Left ventricle myocardium inferior (tissue), 1 donor: ENCODE results near the gene OR10H2. TPM values are rescaled to one million over a fixed set of nuclear protein-coding genes. Genes with fewer than 3 reads are reported as not detected.

ENCODE experiments used
- DNase-seq: peaks from one replicate; pipeline ENCODE4 v3.0.0-alpha.2; 2020
- H3K27ac ChIP-seq: fragments of 200-600 bp; replicated peaks from 2 replicates; pipeline ENCODE4 v1.8.0; 2021
- H3K27me3 ChIP-seq: fragments of 200-600 bp; 2 replicates; pipeline ENCODE4 v1.8.0; 2021; ENCODE audit warnings: low read depth
- H3K36me3 ChIP-seq: fragments of 200-600 bp; 2 replicates; pipeline ENCODE4 v1.8.0; 2021
- H3K4me1 ChIP-seq: fragments of 200-600 bp; 2 replicates; pipeline ENCODE4 v1.8.0; 2021
- H3K4me3 ChIP-seq: fragments of 200-600 bp; 2 replicates; pipeline ENCODE4 v1.8.0; 2021; ENCODE audit warnings: mild to moderate bottlenecking, moderate library complexity
- H3K9me3 ChIP-seq: fragments of 200-600 bp; replicated peaks from 2 replicates; pipeline ENCODE4 v1.8.0; 2021
- CTCF ChIP-seq: fragments of 200-600 bp; IDR thresholded peaks from 2 replicates; pipeline ENCODE4 v1.8.0; 2021; ENCODE audit warnings: antibody characterized with exemption, mild to moderate bottlenecking, borderline replicate concordance
- intact Hi-C: fragments of 100-400 bp; cut with micrococcal nuclease; formaldehyde crosslinking; loops from one replicate; pipeline ENCODE4 v1.11.0; 2022
- total RNA-seq: library from RNA; stranded (reverse); fragmentation: NEBNext Ultra II Directional; extraction: Animal tissue kit (Norgen Biotek cat#: 25700); gene quantifications from one replicate; pipeline ENCODE4 v1.2.1, GENCODE V29; 2021
- donor health status: DM: no; HTN: yes; CAD: no; lungs with severe emphysema.

The OR10H2 gene
- total RNA-seq, 1 donor from 2014 or later, result not detected

- Histone ChIP-seq H3K36me3 (no peaks in the 10 kb centered on the region), H3K4me3 (no peak overlapping the region), H3K9me3 (peaks cover 23% of the 10 kb centered on the region), H3K4me1 (no peaks in the 10 kb centered on the region), H3K27ac (no peak overlapping the region), H3K27me3 (peaks cover 6% of the 10 kb centered on the region)
- intact Hi-C loops, result no loop called here
- no peak for TF ChIP-seq CTCF
- DNase-seq, result no peak
Observed at GRCh38 chr19:15696654-15697194, 31.1 kb upstream of the OR10H2 start.

GRCh38 chr19:15701757-15702533 is 25.9 kb upstream of the OR10H2 start:
- intact Hi-C loops, result no loop called here
- Histone ChIP-seq H3K4me3 (no peak overlapping the region), H3K9me3 (peaks cover 19% of the 10 kb centered on the region), H3K27me3 (peaks cover 1% of the 10 kb centered on the region), H3K27ac (no peak overlapping the region), H3K36me3 (no peaks in the 10 kb centered on the region), H3K4me1 (peaks cover 13% of the 10 kb centered on the region)
- DNase-seq, result no peak
- TF ChIP-seq CTCF, result no peak

GRCh38 chr19:15702534-15702930 is 25.3 kb upstream of the OR10H2 start:
- peak; percentile 79 for DNase-seq
- Histone ChIP-seq H3K4me1 (peaks cover 13% of the 10 kb centered on the region), H3K27ac (no peak overlapping the region), H3K4me3 (no peak overlapping the region), H3K27me3 (no peaks in the 10 kb centered on the region), H3K36me3 (no peaks in the 10 kb centered on the region), H3K9me3 (peaks cover 19% of the 10 kb centered on the region)
- intact Hi-C loops, result no loop called here
- no peak for TF ChIP-seq CTCF

GRCh38 chr19:15714638-15715037 is 13.2 kb upstream of the OR10H2 start:
- intact Hi-C loops, result no loop called here
- no peak for DNase-seq

GRCh38 chr19:15715642-15716041 is 12.2 kb upstream of the OR10H2 start:
- H3K27me3 ChIP-seq, result peaks cover 43% of the 10 kb centered on the region
- H3K9me3 ChIP-seq, result peaks cover 11% of the 10 kb centered on the region
- no peak overlapping the region for H3K4me3 ChIP-seq
- no peak for DNase-seq
- H3K4me1 ChIP-seq, result no peaks in the 10 kb centered on the region
- no peak for TF ChIP-seq CTCF
- intact Hi-C loops, result no loop called here
- no peak overlapping the region for H3K27ac ChIP-seq
- no peaks in the 10 kb centered on the region for H3K36me3 ChIP-seq

More at GRCh38 chr19:15714638-15715037, 13.2 kb upstream of the OR10H2 start:
- Histone ChIP-seq H3K4me3 (no peak overlapping the region), H3K9me3 (peaks cover 11% of the 10 kb centered on the region), H3K4me1 (no peaks in the 10 kb centered on the region), H3K27ac (no peak overlapping the region), H3K36me3 (no peaks in the 10 kb centered on the region), H3K27me3 (peaks cover 33% of the 10 kb centered on the region)
- no peak for TF ChIP-seq CTCF
